Measurements from ENCODE around the gene IPCEF1. TPM values are rescaled to one million over a fixed set of nuclear protein-coding genes. Genes with fewer than 3 reads are reported as not detected.

Gene IPCEF1
- polyA plus RNA-seq, 1 donor from 2014 or later = 3.9 TPM

DNA sequence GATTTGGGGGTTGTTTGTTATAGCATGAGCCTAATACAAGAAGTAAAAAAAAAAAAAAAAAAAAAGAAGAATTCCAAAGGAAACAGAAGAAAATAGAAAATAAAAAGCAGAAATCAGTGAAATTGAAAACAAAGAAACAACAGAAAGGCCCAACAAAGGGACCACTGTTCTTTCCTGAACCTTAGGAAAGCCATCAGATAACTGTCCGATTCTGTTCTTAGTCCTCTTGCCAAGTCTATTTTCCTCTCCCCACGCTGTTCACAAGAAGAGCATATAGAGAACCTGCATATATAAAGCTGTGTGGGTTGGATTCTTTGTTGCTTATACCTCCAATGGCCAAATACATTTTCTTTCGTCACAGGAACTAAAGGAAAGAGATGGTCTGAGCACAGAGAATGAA lies 38.0 kb upstream of the IPCEF1 start:
- Histone ChIP-seq H3K79me2 (replicated peaks; ENCODE audit: insufficient read depth, low read length) (no peaks in the 10 kb centered on the region), H3K4me3 (ENCODE audit: low read length) (no peak overlapping the region), H3K9ac (ENCODE audit: low read length) (no peak overlapping the region), H3K27ac (ENCODE audit: low read length) (no peak overlapping the region), H3F3A (ENCODE audit: insufficient read depth, low read length, poor library complexity, severe bottlenecking) (no peaks in the 10 kb centered on the region), H3K4me2 (ENCODE audit: low read length) (no peak overlapping the region), H3K9me2 (ENCODE audit: insufficient read depth, low read length) (no peaks in the 10 kb centered on the region), H2AFZ (ENCODE audit: low read depth, low read length) (no peak overlapping the region), H4K20me1 (ENCODE audit: insufficient read depth) (no peaks in the 10 kb centered on the region), H3K9me3 (ENCODE audit: low read length) (no peaks in the 10 kb centered on the region), H3K36me3 (ENCODE audit: insufficient read depth, low read length) (no peaks in the 10 kb centered on the region), H3K27me3 (ENCODE audit: insufficient read depth, low read depth, low read length) (no peaks in the 10 kb centered on the region)
- TF ChIP-seq TAF1 (IDR thresholded peaks at IDR 0.05; ENCODE audit: low read depth) (no peak), POLR2AphosphoS5 (IDR thresholded peaks at IDR 0.05) (no peak)

DNA sequence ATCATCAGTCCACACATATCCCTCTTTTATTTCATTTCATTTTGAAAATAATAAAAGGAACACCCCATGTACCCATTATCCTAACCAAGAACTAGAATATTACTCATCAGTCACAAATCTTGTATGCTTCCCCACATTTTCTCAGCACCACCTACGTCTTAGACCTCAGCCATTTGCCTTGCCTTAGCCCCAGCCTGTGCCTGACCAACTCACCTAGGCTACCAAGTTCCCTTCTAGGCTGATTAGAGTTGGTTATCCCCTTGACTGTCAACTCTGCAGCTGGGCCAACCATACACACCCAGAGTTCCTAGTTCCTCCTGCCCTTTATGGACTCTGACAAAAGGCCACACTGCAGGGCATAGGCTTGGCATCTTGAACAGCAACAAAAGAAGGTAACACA lies 33.4 kb upstream of the IPCEF1 start:
- no peak overlapping the region for H2AFZ ChIP-seq (ENCODE audit: low read depth, low read length)
- H3K27me3 ChIP-seq (ENCODE audit: insufficient read depth, low read depth, low read length) = no peaks in the 10 kb centered on the region
- no peaks in the 10 kb centered on the region for H4K20me1 ChIP-seq (ENCODE audit: insufficient read depth)
- no peak overlapping the region for H3K9ac ChIP-seq (ENCODE audit: low read length)
- no peaks in the 10 kb centered on the region for H3K9me3 ChIP-seq (ENCODE audit: low read length)
- no peak overlapping the region for H3K4me3 ChIP-seq (ENCODE audit: low read length)
- no peaks in the 10 kb centered on the region for H3K79me2 ChIP-seq (replicated peaks; ENCODE audit: insufficient read depth, low read length)
- H3K9me2 ChIP-seq (ENCODE audit: insufficient read depth, low read length) = no peaks in the 10 kb centered on the region
- no peaks in the 10 kb centered on the region for H3F3A ChIP-seq (ENCODE audit: insufficient read depth, low read length, poor library complexity, severe bottlenecking)
- no peak for TF ChIP-seq TAF1 (IDR thresholded peaks at IDR 0.05; ENCODE audit: low read depth)
- no peak for TF ChIP-seq EZH2 (IDR thresholded peaks at IDR 0.05; ENCODE audit: borderline replicate concordance, insufficient read depth, low read length, poor library complexity, severe bottlenecking)
- TF ChIP-seq RAD21 (conservative IDR thresholded peaks at IDR 0.05) = no peak
- no peak for TF ChIP-seq SMC3 (conservative IDR thresholded peaks at IDR 0.05; ENCODE audit: poor library complexity)
- TF ChIP-seq, protein P1, sequence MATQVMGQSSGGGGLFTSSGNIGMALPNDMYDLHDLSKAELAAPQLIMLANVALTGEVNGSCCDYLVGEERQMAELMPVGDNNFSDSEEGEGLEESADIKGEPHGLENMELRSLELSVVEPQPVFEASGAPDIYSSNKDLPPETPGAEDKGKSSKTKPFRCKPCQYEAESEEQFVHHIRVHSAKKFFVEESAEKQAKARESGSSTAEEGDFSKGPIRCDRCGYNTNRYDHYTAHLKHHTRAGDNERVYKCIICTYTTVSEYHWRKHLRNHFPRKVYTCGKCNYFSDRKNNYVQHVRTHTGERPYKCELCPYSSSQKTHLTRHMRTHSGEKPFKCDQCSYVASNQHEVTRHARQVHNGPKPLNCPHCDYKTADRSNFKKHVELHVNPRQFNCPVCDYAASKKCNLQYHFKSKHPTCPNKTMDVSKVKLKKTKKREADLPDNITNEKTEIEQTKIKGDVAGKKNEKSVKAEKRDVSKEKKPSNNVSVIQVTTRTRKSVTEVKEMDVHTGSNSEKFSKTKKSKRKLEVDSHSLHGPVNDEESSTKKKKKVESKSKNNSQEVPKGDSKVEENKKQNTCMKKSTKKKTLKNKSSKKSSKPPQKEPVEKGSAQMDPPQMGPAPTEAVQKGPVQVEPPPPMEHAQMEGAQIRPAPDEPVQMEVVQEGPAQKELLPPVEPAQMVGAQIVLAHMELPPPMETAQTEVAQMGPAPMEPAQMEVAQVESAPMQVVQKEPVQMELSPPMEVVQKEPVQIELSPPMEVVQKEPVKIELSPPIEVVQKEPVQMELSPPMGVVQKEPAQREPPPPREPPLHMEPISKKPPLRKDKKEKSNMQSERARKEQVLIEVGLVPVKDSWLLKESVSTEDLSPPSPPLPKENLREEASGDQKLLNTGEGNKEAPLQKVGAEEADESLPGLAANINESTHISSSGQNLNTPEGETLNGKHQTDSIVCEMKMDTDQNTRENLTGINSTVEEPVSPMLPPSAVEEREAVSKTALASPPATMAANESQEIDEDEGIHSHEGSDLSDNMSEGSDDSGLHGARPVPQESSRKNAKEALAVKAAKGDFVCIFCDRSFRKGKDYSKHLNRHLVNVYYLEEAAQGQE (IDR thresholded peaks at IDR 0.05; ENCODE audit: borderline replicate concordance) = no peak
- TF ChIP-seq EP300 (conservative IDR thresholded peaks at IDR 0.05; ENCODE audit: poor library complexity, severe bottlenecking) = no peak
- no peak for TF ChIP-seq MXI1 (conservative IDR thresholded peaks at IDR 0.05; ENCODE audit: poor library complexity, severe bottlenecking)
- TF ChIP-seq, protein P2, sequence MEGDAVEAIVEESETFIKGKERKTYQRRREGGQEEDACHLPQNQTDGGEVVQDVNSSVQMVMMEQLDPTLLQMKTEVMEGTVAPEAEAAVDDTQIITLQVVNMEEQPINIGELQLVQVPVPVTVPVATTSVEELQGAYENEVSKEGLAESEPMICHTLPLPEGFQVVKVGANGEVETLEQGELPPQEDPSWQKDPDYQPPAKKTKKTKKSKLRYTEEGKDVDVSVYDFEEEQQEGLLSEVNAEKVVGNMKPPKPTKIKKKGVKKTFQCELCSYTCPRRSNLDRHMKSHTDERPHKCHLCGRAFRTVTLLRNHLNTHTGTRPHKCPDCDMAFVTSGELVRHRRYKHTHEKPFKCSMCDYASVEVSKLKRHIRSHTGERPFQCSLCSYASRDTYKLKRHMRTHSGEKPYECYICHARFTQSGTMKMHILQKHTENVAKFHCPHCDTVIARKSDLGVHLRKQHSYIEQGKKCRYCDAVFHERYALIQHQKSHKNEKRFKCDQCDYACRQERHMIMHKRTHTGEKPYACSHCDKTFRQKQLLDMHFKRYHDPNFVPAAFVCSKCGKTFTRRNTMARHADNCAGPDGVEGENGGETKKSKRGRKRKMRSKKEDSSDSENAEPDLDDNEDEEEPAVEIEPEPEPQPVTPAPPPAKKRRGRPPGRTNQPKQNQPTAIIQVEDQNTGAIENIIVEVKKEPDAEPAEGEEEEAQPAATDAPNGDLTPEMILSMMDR (IDR thresholded peaks at IDR 0.05; ENCODE audit: poor library complexity, severe bottlenecking) = no peak
- no peak overlapping the region for H3K4me2 ChIP-seq (ENCODE audit: low read length)
- H3K36me3 ChIP-seq (ENCODE audit: insufficient read depth, low read length) = no peaks in the 10 kb centered on the region
- H3K27ac ChIP-seq (ENCODE audit: low read length) = no peak overlapping the region

DNA sequence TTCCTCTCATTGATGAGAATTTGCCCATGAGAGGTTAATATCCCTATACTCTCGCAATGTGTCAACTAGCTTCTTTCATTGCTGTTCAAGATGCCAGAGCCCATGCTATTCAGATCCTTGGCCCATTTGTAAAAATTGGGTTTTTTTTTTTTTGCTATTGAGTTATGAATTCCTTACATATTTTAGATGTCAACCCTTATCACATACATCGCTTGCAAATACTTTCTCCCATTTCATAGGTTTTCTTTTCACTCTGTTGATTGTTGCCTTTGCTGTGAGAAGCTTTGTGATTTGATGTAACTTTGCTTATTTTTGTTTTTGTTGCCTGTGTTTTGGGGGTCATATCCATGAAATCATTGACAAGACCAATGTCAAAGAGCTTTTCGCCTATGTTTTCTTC lies 32.2 kb upstream of the IPCEF1 start:
- Histone ChIP-seq H3K36me3 (ENCODE audit: insufficient read depth, low read length) (no peaks in the 10 kb centered on the region), H2AFZ (ENCODE audit: low read depth, low read length) (no peak overlapping the region), H3K9me2 (ENCODE audit: insufficient read depth, low read length) (no peaks in the 10 kb centered on the region), H3K4me2 (ENCODE audit: low read length) (no peak overlapping the region), H3K79me2 (replicated peaks; ENCODE audit: insufficient read depth, low read length) (no peaks in the 10 kb centered on the region), H3K27ac (ENCODE audit: low read length) (no peak overlapping the region), H3F3A (ENCODE audit: insufficient read depth, low read length, poor library complexity, severe bottlenecking) (no peaks in the 10 kb centered on the region), H3K9ac (ENCODE audit: low read length) (no peak overlapping the region), H3K9me3 (ENCODE audit: low read length) (no peaks in the 10 kb centered on the region), H3K4me3 (ENCODE audit: low read length) (no peak overlapping the region), H3K27me3 (ENCODE audit: insufficient read depth, low read depth, low read length) (no peaks in the 10 kb centered on the region), H4K20me1 (ENCODE audit: insufficient read depth) (no peaks in the 10 kb centered on the region)
- TF ChIP-seq EP300 (conservative IDR thresholded peaks at IDR 0.05; ENCODE audit: poor library complexity, severe bottlenecking) (no peak), EZH2 (IDR thresholded peaks at IDR 0.05; ENCODE audit: borderline replicate concordance, insufficient read depth, low read length, poor library complexity, severe bottlenecking) (no peak), RAD21 (conservative IDR thresholded peaks at IDR 0.05) (no peak), MXI1 (conservative IDR thresholded peaks at IDR 0.05; ENCODE audit: poor library complexity, severe bottlenecking) (no peak), POLR2AphosphoS5 (IDR thresholded peaks at IDR 0.05) (no peak), TAF1 (IDR thresholded peaks at IDR 0.05; ENCODE audit: low read depth) (no peak), SMC3 (conservative IDR thresholded peaks at IDR 0.05; ENCODE audit: poor library complexity) (no peak)
- TF ChIP-seq, protein P1 (IDR thresholded peaks at IDR 0.05; ENCODE audit: borderline replicate concordance) = no peak
